ENCODE measurements around the gene RNF223. TPM values are rescaled to one million over a fixed set of nuclear protein-coding genes. Genes with fewer than 3 reads are reported as not detected.

Gene RNF223
- total RNA-seq, 1 donor from 2014 or later: not detected

- DNase-seq (no peak), ATAC-seq (ENCODE audit: low read depth) (no peak)
- no peaks in the 10 kb centered on the region for H3K27me3 Mint-ChIP-seq
- TF ChIP-seq CTCF (IDR thresholded peaks at IDR 0.05): no peak
- H3K27ac Mint-ChIP-seq: no peak overlapping the region
- ChIA-PET CTCF (no interaction called here), POLR2A (no interaction called here)
- H3K9me3 Mint-ChIP-seq: no peaks in the 10 kb centered on the region
- intact Hi-C loops (cut with micrococcal nuclease): no loop called here
- H3K4me3 Mint-ChIP-seq: no peak overlapping the region
- H3K4me1 Mint-ChIP-seq: peaks cover 6% of the 10 kb centered on the region
- no peaks in the 10 kb centered on the region for H3K36me3 Mint-ChIP-seq (ENCODE audit: low read depth)
Observed at GRCh38 chr1:1090424-1091343, 16.6 kb upstream of the RNF223 start.

GRCh38 chr1:1089731-1090423, 15.8 kb upstream of the RNF223 start:
- DNase-seq: no peak
- intact Hi-C loops (cut with micrococcal nuclease): no loop called here
- H3K27ac Mint-ChIP-seq: no peak overlapping the region
- TF ChIP-seq CTCF (IDR thresholded peaks at IDR 0.05): no peak
- ChIA-PET CTCF (no interaction called here), POLR2A (no interaction called here)
- no peaks in the 10 kb centered on the region for H3K36me3 Mint-ChIP-seq (ENCODE audit: low read depth)
- no peak for ATAC-seq (ENCODE audit: low read depth)
- no peaks in the 10 kb centered on the region for H3K9me3 Mint-ChIP-seq
- no peak overlapping the region for H3K4me3 Mint-ChIP-seq
- H3K4me1 Mint-ChIP-seq: peaks cover 6% of the 10 kb centered on the region
- H3K27me3 Mint-ChIP-seq: no peaks in the 10 kb centered on the region

- ChIA-PET POLR2A (no interaction called here), CTCF (no interaction called here)
- H3K4me3 Mint-ChIP-seq: no peak overlapping the region
- TF ChIP-seq CTCF (IDR thresholded peaks at IDR 0.05): no peak
- no peaks in the 10 kb centered on the region for H3K9me3 Mint-ChIP-seq
- peaks cover 6% of the 10 kb centered on the region for H3K4me1 Mint-ChIP-seq
- intact Hi-C loops (cut with micrococcal nuclease): no loop called here
- DNase-seq (no peak), ATAC-seq (ENCODE audit: low read depth) (no peak)
- no peaks in the 10 kb centered on the region for H3K27me3 Mint-ChIP-seq
- H3K36me3 Mint-ChIP-seq (ENCODE audit: low read depth): no peaks in the 10 kb centered on the region
- H3K27ac Mint-ChIP-seq: no peak overlapping the region
Observed at GRCh38 chr1:1088801-1089680, 14.9 kb upstream of the RNF223 start.

- no peaks in the 10 kb centered on the region for H3K9me3 Mint-ChIP-seq
- H3K27me3 Mint-ChIP-seq: no peaks in the 10 kb centered on the region
- no peak overlapping the region for H3K27ac Mint-ChIP-seq
- H3K36me3 Mint-ChIP-seq (ENCODE audit: low read depth): peaks cover 3% of the 10 kb centered on the region
- no peak for TF ChIP-seq CTCF (IDR thresholded peaks at IDR 0.05)
- DNase-seq (no peak), ATAC-seq (ENCODE audit: low read depth) (no peak)
- intact Hi-C loops (cut with micrococcal nuclease): no loop called here
- peaks cover 6% of the 10 kb centered on the region for H3K4me1 Mint-ChIP-seq
- POLR2A ChIA-PET: interaction anchor here (0.5 kb wide), 1 partner anchor 9 kb away, joined by 3 read pairs; no protein-coding TSS in a partner anchor
- no peak overlapping the region for H3K4me3 Mint-ChIP-seq
- CTCF ChIA-PET: no interaction called here
Observed at GRCh38 chr1:1088029-1088800, 14.1 kb upstream of the RNF223 start.

Measured in activated B cell treated with CpG ODN at 0.5 μM for 24 hours (primary cell).